Activated naive CD8-positive, alpha-beta T cell treated with anti-CD3 and anti-CD28 coated beads, Interleukin-2, amount 50 U/mL, for 16 hours (primary cell): ENCODE measurements around the gene OSBPL3.

ENCODE experiments used
- DNase-seq: peaks from one replicate; pipeline ENCODE4 v3.0.0-alpha.2; 2020; ENCODE audit warnings: low read depth, low spot score

The OSBPL3 gene

DNA sequence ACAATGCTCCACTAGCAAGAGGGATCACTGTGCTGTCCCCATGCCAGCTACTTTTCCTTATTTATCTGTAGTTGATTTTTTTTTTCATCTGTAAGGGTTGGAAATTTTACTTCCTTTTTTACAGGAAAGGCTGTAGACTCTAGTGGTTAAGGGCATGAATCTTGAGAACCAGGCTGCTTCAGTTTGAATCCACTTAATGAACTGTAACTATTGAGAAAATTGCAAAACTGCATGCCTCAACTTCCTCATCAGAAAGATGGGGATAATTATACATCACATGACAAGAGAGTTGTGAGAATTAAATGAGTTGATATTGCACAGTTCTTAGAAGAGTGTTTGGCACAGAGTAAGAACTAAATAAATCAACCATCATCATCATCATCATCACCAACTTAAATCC, 116.4 kb downstream of the OSBPL3 start:
- DNase-seq: no peak

DNA sequence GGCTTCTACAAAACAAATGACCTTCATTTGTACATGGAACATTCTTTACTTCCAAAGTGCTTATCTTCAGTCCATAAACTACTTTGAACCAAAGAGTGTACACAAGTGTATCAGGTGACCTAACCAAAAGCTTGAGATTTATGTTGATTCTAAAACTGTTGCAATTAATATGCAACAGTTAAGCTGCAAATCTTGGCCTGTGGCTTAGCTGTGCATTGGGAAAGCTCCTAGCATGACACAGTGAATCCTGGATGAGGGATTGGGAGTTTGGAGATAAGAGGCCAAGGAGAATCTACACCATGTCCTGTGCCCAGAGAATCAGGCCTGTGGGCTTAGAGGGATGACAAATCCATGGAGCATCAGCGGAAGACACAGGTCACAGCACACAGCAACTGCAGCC, 117.5 kb downstream of the OSBPL3 start:
- no peak for DNase-seq

DNA sequence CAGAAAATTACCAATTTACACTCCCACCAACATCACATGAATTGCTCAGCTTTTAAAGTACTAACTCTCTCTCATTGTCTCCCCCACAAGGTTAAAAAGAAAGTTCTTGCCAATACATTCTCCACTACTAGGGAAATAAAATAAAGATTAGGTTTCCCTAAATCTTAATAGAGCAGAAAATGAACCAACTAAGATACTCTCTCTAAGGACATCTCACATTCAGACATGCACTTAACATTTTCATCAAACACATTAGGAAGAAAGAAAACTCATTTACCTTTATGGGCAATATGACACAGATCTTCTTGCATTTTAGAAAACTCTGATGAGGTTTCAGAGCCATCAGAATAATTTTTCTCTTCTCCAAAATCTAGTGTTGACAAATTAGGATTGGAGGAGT, 118.6 kb downstream of the OSBPL3 start:
- no peak for DNase-seq

DNA sequence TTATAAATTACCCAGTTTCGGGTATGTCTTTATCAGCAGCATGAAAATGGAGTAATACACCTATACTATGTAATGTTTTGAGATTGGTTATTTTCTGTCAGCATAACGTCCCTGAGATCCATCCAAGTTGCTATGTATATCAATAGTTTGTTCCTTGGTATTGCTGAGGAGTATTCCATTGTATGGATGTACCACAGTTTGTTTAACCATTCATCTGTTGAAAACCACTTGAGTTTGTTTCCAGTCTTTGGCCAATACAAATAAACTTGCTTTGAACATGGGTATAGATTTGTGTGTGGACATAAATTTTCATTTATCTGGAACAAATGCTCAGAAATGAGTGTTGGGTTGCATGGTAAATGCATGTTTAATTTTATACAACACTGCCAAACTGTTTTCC, 119.4 kb downstream of the OSBPL3 start:
- no peak for DNase-seq

DNA sequence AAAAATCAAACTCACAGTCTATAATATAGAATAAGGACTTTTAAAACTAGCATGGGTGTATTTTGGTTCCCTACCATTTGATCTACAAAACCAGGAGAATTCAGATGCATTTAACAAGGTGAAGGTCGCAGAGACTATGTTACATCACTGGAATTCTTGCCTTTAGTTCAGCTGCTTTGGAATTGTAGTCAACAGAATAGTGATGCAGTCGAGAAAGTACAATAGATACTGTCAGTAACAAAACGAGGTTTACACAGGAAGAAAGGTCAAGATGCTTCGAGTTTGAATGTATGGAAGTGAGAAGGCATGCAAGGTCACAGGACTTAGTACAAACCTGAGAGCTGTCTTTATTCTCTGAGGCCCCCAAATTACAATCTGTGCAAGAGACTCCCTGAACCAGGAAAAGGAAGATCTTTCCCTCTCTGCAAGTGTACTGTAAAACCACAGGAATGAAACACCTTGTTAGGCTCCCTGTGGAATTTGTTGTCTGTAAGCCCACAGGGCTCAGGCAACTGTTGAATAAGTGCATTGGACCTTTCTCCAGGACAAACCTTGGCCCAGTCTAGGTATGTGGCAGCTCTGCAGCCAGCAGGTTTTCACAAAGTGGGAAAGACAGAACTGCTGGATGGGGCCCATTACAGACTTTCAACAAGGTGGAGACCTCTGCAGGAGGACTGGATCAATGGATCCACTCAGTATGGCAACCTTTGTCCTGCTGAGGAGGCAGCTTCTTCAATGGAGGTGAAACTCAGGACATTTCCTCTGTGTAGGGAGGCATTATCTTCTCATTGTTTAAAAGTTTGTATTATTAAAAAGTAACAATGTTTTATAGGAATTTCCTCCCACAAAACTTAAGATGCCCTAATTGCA, 121.6 kb downstream of the OSBPL3 start:
- DNase-seq: no peak

DNA sequence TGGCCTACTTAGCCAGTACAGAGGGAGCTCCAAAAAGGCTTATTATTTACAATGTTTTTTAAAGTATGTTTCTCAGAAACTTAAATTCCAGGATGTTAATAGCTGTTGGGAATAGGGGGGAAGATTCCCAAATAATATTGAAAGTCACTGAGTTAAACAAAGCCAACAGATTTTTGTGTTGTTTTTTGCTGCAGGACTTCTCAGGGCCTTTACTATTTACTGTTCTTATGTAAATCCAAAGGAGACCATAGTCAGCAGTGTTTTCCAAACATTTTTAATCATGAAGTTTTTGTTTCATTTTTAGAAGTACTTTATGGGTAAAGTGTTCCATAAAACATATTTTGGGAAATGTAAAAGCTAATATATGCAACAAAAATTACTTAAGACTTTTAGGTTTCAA, 122.4 kb downstream of the OSBPL3 start:
- no peak for DNase-seq

DNA sequence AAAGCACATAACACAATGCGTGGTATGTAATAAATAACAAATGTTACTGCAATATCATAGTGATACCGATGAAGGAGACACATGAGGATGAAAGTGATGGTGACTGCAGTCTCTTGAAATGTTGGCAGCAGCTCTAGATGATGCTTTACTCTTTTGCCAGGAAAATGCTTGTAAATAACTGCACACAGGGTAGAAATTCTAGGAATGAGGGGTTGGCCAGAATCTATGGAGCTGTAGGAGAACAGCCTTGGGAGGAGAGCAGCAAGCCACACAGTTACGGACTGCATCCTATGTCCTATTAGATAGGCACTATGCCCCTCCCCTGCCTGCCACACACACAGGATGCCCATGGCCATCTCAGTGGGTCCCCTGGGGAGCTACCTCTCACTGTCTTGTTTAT, 125.1 kb downstream of the OSBPL3 start:
- no peak for DNase-seq

DNA sequence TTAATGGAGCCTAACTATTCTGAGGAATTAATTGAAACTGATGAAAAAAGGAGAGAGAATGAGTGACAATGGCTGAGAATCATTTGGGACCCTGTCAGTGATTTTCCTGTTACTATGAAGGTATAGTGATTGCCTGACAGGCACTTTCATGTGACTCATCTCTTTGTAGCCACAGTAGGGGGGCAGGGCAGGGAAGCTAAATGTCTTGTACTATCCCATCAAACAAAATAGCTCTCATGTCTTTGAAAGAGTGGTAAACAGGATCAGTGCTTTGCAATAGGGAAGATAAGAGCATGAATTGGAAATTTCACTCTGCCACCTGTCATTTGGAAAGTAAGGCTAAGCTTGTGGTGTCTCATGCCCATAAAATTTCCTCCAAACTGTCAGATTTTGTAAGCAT, 128.2 kb downstream of the OSBPL3 start:
- DNase-seq: no peak

DNA sequence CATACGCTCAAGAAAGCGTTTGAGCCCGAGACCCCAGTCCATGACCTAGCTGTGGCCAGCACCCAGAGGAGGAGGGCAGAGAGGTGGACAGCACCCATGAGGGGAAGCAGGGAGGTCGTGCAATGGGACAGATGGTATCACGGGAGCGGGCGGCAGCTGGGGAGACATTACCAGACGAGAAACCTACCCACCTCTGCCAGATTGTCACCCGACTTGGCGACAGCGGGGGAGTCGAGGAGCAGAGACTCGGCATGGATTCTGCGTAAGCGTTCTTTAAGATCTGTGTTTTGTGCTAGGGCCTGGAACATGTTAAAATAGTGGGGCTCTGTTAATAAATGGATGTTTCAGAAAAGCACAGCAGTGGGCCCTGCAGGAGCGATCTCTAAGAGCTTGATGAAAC, 131.1 kb downstream of the OSBPL3 start:
- no peak for DNase-seq

DNA sequence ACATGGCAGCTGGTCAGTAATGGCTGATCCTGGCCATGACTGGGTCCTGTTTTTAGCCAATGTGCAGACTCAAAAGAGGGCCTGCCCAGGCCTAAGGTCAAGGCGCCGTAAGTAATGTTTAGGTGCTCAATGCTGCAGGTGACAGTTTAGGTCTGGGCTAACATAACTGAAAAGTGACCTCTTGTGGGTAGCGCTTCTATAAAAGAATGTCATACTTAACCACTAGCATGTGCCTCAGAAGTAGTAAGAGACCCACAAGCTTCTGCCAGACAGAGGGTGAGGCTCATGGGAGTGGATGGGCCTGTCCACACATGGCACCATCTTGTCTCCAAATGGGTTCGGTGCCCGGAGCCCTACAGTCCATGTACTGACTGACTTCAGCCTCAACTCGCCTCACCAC, 132.2 kb downstream of the OSBPL3 start:
- DNase-seq: no peak

DNA sequence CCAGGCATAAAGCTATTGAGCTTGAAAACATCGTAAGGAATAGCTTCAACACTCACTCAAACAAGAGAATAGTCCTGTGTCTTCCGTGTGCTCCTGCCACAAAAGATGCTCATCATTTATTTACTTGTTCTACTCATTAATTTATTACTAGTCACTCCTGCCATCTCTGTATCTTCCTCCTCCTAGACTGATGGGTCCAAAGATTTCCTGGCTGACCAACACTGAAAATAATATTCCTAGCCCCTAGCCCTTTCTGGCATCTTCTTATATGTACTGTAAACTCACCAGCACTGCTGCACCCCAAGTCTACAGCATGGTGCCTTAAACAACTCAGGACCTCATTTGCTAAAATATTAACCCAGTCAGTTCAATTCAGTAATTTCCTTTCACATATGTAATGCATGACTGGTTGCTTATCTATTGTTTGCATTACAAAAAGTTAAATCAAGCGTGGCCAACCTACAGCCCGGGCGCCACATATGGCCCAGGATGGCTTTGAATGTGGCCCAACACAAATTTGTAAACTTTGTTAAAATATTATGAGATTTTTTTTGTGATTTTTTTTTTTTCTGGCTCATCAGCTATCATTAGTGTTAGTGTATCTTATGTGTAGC, 136.1 kb downstream of the OSBPL3 start:
- DNase-seq: no peak

DNA sequence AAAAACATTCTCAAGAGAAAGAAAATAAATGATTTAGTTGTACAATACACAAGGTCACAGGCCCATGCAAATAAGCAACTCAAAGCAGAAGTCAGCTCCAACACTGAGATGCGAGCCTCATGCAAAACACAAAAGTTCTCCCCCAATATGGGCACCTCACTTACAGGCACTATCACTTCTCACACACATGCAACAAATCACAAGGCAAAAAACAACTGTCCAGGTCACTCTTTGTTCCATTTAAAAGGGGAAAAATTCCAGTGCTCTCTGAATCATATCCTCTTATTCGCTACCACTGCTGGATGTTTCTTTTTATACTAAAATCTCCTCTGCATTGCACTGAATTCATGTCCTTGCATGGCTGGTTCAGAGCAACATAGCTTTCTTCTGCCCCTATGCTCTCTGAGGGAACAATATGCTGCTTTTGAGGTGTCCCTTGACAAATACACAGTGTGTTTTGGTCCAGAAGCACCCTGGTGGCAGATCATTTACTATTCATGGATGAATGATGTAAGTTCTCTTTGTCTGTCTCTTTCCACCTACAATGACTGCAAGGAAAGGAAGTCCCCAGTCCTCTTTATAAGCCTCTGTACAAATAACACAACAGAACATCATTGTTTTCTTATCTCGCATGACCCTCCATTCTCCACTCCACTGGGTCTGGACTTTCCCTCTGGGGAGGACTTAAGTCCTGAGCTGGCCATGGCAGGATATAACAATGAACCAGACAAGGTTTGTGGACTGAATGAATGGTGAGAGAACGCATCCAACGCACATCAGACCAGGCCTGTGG, 137.3 kb downstream of the OSBPL3 start:
- DNase-seq: no peak

DNA sequence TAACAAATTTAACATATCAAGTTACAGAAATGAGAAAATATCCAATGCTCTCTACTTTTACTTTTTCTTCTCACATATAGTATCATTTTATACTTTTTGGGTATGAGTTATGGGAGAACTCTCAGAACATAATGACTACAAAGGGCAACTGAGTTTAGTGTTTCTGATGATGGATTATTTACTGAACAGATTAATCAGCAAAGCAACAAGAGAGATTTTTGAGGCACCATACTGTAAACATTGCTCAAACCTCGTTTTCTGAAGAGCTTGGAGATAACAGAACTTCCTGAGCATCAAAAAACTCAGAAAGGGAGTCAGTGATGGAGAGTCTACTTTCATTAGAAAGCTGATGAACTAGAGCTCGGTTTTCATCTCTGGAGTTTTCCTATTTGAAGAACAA, 137.9 kb downstream of the OSBPL3 start:
- no peak for DNase-seq

DNA sequence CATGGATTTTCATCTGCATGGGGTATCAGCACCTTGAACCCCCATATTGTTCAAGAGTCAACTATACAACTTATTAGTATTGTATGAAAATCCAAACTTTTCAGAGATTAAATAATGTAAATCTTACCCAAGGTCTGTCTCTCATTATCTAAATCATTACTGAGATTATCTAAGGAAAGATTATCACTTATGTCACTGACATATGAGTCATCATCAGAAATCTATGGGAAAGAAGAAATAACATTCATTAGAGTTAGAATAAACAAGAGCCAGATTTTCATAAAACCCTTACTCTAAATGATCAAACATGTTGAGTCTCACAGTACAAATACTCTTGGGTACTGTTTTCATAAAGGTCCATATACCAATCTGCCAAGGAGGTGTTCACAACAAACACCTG, 139.4 kb downstream of the OSBPL3 start:
- no peak for DNase-seq

DNA sequence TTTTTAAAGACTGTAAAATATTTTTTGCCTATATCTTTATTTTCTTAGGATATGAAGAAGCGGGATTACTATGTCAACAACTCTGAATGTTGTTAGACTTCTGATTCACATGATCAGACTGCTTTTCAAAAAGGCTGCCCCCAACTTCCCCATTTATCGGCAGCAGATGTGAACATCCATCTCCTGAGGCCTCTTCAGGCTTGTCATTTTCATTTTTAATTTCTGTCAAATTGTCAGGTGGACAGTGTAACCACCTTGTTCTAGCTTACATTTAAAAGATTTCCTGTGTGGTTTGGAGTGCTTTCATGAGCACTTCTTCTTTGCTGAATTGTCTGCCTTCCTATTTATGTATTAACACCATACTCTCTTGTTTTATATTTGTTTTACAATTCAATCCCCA, 143.9 kb downstream of the OSBPL3 start:
- DNase-seq: no peak

DNA sequence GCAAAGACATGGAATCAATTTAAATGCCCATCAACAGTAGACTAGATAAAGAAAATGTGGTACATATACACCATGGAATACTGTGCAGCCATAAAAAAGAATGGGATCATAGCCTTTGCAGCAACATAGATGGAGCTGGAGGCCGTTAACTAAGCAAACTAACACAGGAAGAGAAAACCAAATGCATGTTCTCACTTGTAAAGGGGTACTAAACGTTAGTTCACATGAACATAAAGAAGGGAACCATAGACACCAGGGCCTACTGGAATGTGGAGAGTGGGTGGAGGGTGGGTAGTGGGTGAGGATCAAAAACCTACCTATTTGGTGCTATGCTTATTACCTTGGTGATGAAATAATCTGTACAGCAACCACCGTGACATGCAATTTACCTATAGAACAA, 144.3 kb downstream of the OSBPL3 start:
- no peak for DNase-seq

DNA sequence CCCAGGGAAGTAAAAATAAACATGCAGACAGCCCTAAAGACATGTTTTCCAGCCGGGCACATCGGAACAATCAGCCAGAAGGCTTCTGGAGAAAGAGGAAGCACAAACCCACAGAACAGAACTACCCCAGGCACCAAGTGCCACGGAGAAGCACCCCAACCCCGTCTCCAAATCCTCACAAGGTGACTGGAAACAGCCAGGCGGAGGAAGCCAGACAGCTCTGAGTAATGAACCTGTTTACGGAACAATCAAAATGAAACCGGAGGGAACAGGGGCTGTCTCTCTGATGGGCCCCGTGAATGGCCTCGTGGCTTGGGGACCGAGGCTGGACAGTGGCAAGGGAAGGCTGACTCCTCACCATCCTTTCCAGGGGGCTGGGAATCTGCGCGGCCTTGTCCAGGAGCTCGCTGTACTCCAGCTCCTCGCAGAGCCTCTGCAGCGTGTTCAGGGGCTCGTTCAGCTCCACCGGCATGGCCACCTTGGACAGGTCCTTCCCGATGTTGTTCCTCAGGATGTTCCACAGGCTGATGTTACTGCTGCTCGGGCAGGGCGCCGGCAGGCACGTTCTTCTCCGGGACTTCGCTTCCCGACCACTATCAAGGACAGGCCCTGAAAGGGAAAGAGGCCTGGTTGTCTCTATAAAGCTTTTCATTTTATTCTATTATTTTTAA, 145.7 kb downstream of the OSBPL3 start:
- DNase-seq: no peak

DNA sequence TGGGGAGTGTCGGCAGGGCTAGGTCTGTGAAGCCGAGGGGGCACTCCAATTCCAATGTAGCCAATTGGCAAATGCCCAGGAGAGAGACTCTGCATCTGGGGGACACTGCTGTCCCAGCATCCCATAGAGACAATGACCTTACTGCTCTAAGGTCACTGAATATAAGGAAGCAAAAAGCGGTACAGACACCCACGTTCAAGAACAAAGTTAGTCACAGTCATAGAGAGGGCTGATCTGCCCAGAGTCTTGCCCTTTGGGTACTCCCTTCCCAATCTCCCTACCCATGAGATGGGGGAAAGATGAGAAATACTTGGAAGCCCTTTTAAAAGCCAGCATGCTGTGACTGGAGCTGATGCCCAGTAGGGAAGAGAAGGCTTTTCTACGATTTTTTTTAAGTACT, 146.4 kb downstream of the OSBPL3 start:
- no peak for DNase-seq

DNA sequence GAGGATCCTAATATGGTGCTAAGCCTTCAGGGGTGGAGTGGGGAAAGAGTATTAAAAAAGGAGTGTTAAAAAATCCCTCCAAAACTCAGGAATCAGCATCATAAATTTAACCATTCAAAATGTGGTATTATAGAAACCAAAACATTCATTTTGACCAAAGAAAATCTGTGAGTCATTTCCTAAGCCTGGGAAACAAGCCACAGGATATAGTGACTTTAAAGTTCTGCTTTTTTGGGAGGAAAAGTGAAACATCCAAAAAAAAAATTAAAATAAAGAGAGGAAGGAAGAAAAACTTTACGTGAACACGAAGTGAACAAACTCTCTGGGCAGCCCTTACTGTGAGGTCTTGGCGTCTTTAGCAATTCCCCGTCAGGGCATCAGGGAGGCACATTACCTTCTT, 148.7 kb downstream of the OSBPL3 start:
- DNase-seq: no peak

DNA sequence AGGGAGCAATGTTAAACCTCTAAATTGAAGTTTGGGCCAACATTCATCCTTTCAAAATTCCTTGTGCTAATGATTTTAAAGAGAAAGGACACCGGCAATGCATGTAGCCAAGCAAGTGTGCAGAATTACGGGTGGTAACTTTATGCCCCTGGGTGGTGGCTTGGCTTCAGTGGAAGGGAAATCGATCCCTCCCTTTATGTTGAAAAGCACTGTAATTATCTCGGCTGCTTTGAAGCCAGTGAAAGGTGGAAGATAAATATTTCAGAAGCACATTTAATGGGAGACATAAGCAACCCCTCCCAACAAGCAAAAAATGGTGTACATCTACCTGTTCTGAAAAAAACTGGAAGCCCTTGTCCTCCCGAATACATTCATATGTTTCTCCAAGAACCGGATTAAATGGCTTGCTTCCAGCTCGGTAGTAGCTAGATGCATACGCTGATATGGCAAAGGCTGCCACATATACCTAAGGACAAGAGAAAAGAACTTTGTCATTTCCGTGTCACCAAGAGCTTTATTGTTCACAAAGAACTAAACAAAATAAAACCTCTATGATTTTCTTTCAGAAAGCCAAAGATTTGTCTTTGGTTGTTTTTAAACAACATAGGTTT, 149.4 kb downstream of the OSBPL3 start:
- no peak for DNase-seq

DNA sequence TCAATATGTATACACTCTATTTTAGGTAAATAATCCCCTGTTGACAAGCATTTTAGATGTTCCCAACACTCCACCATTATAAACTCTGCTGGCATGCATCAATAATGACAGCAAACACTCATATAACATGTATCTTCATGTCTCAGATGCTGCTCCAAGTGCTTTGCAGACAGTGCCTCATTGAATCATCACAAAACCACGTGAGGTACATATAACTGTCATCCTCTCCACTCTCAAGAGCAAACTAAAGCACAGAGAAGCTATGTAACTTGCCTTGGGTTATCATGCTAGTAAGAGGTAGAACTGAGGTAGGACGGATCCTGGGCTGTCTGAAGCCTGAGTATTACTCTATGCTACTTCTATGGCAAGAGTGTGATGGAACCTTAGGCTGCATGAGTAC, 150.2 kb downstream of the OSBPL3 start:
- DNase-seq: no peak
